A549 (cell line): Measurements from ENCODE around the gene SDHAF2. TPM values are rescaled to one million over a fixed set of nuclear protein-coding genes. Genes with fewer than 3 reads are reported as not detected.

Experiments
- ATAC-seq, 2 experiments: fragments of 200-7000 bp in 1 of 2; fragments of >200 bp in 1 of 2; cut with Nextera tagmentation in 1 of 2; cut with Tn5 transposase in 1 of 2; 3 replicates each; pipeline versions ENCODE4 v1.8.0 to v1.9.1; 2018 to 2020; ENCODE audit warnings: mild to moderate bottlenecking in 1 of 2, moderate library complexity in 1 of 2
- CTCF ChIA-PET: fragments of 300-600 bp; sonication (Branson Sonifier 250); formaldehyde crosslinking; extraction: SDS; loops from one replicate; lab custom pipeline; 2021; ENCODE audit warnings: antibody characterized with exemption, inconsistent platforms; lab: Yijun Ruan, JAX
- POLR2A ChIA-PET: fragments of 350-600 bp; formaldehyde crosslinking; extraction: SDS; loops from one replicate; lab custom pipeline; 2021; ENCODE audit warnings: antibody characterized with exemption, inconsistent platforms; lab: Yijun Ruan, JAX
- DNase-seq, 2 experiments: peaks; one replicate each; pipeline versions ENCODE4 v3.0.0 to v3.0.0-alpha.2; 2011 to 2016; ENCODE audit warnings: low read depth in 1 of 2, low spot score in 1 of 2
- FAIRE-seq: peaks from 2 replicates; lab custom pipeline; 2011; peaks lifted over from hg19 to GRCh38; lab: Jason Lieb, UNC
- H3K27ac ChIP-seq, 2 experiments: fragments of >200 bp; sonication (Bioruptor Twin); formaldehyde crosslinking; 3 replicates each; pipeline ENCODE4 v1.5.1; 2016 to 2017
- H3K4me1 ChIP-seq: fragments of >200 bp; sonication (Bioruptor Twin); formaldehyde crosslinking; 3 replicates; pipeline ENCODE4 v1.6.1; 2016
- H3K4me2 ChIP-seq: fragments of >200 bp; sonication (Bioruptor Twin); formaldehyde crosslinking; 3 replicates; pipeline ENCODE4 v1.6.1; 2016
- H3K4me3 ChIP-seq: fragments of >200 bp; sonication (Bioruptor Twin); formaldehyde crosslinking; 3 replicates; pipeline ENCODE4 v1.5.1; 2016
- H3K9me3 ChIP-seq: fragments of >200 bp; sonication (Bioruptor Twin); formaldehyde crosslinking; 3 replicates; pipeline ENCODE4 v1.6.1; 2016
- BHLHE40 ChIP-seq: IDR thresholded peaks from 2 replicates; pipeline ENCODE4 v1.6.1; 2012; ENCODE audit warnings: low read depth, low read length, inconsistent platforms
- CBX2 ChIP-seq: fragments of 200-600 bp; sonication (generic); IDR thresholded peaks from 2 replicates; pipeline ENCODE4 v1.6.1; 2016; ENCODE audit warnings: low read depth, mild to moderate bottlenecking, borderline replicate concordance
- CHD2 ChIP-seq: fragments of 150-350 bp; IDR thresholded peaks from 2 replicates; pipeline ENCODE4 v1.6.1; 2014; ENCODE audit warnings: low read length; ENCODE audit not compliant: partially characterized antibody
- E2F6 ChIP-seq: IDR thresholded peaks from 2 replicates; pipeline ENCODE4 v1.6.1; 2012; ENCODE audit warnings: low read depth, borderline replicate concordance
- EHF ChIP-seq: fragments of 250-450 bp; sonication (Bioruptor Pico); IDR thresholded peaks from 2 replicates; pipeline ENCODE4 v1.5.0; 2020; ENCODE audit warnings: mild to moderate bottlenecking
- FOXS1 ChIP-seq: fragments of 250-450 bp; sonication (Bioruptor Pico); IDR thresholded peaks from 2 replicates; pipeline ENCODE4 v1.5.0; 2020; ENCODE audit warnings: mild to moderate bottlenecking, moderate library complexity
- GATA3 ChIP-seq: IDR thresholded peaks from 2 replicates; pipeline ENCODE4 v1.6.1; 2012; ENCODE audit warnings: borderline replicate concordance
- HMGXB4 ChIP-seq: fragments of 250-450 bp; sonication (Bioruptor Pico); IDR thresholded peaks from 2 replicates; pipeline ENCODE4 v1.5.0; 2021; ENCODE audit warnings: mild to moderate bottlenecking, moderate library complexity, borderline replicate concordance
- HOXA7 ChIP-seq: fragments of 250-450 bp; sonication (Bioruptor Pico); IDR thresholded peaks from 2 replicates; pipeline ENCODE4 v1.5.0; 2020; ENCODE audit warnings: mild to moderate bottlenecking, moderate library complexity
- HOXB13 ChIP-seq: fragments of 250-450 bp; sonication (Bioruptor Pico); IDR thresholded peaks from 2 replicates; pipeline ENCODE4 v1.5.0; 2020; ENCODE audit warnings: low read depth, mild to moderate bottlenecking, moderate library complexity
- HOXB5 ChIP-seq: fragments of 250-450 bp; sonication (Bioruptor Pico); IDR thresholded peaks from 2 replicates; pipeline ENCODE4 v1.5.0; 2020; ENCODE audit warnings: mild to moderate bottlenecking, moderate library complexity
- JUNB ChIP-seq: fragments of >200 bp; sonication (Bioruptor Twin); formaldehyde crosslinking; IDR thresholded peaks from 2 replicates; pipeline ENCODE4 v1.6.1; 2016
- KDM1A ChIP-seq: fragments of 200-600 bp; sonication (generic); IDR thresholded peaks from 2 replicates; pipeline ENCODE4 v1.6.1; 2016; ENCODE audit warnings: low read depth, mild to moderate bottlenecking
- KDM5A ChIP-seq: fragments of 200-600 bp; sonication (generic); IDR thresholded peaks from 2 replicates; pipeline ENCODE4 v1.6.1; 2016; ENCODE audit warnings: antibody characterized with exemption, mild to moderate bottlenecking
- MAFK ChIP-seq: fragments of 450-650 bp; IDR thresholded peaks from 2 replicates; pipeline ENCODE4 v1.6.1; 2014; ENCODE audit not compliant: partially characterized antibody
- MAX ChIP-seq: IDR thresholded peaks from 2 replicates; pipeline ENCODE4 v1.6.1; 2012
- MAZ ChIP-seq: fragments of 150-350 bp; IDR thresholded peaks from 2 replicates; pipeline ENCODE4 v1.6.1; 2014; ENCODE audit warnings: antibody characterized with exemption, low read depth, low read length, borderline replicate concordance
- NFE2L2 ChIP-seq: fragments of 150-350 bp; conservative IDR thresholded peaks from 2 replicates; pipeline ENCODE4 v1.6.1; 2014; ENCODE audit warnings: low read length
- NR3C1 ChIP-seq: fragments of >200 bp; sonication (Bioruptor Twin); formaldehyde crosslinking; IDR thresholded peaks from 3 replicates; pipeline ENCODE4 v1.6.1; 2017
- PHF8 ChIP-seq: fragments of 200-600 bp; sonication (generic); IDR thresholded peaks from 2 replicates; pipeline ENCODE4 v1.6.1; 2016; ENCODE audit warnings: low read depth, mild to moderate bottlenecking, antibody characterized with exemption, moderate library complexity, borderline replicate concordance
- RCOR1 ChIP-seq: fragments of 150-350 bp; IDR thresholded peaks from 2 replicates; pipeline ENCODE4 v1.6.1; 2014; ENCODE audit warnings: antibody characterized with exemption, low read length, low read depth
- ZNF302 ChIP-seq: fragments of 250-450 bp; sonication (Bioruptor Pico); IDR thresholded peaks from 2 replicates; pipeline ENCODE4 v1.9.0; 2021; ENCODE audit warnings: inconsistent platforms, mild to moderate bottlenecking, moderate library complexity
- WGBS: methylation state at CpG from one replicate; pipeline ENCODE4 v1.1.6; 2017; ENCODE audit errors: missing lambda C conversion rate; 5-methylcytosine and 5-hydroxymethylcytosine counted together
- polyA plus RNA-seq, 4 experiments: library from polyadenylated mRNA; depleted of rRNA in 3 of 4; stranded (reverse); fragments of >200 nt; fragmentation: RNase III in 1 of 4; extraction: RNeasy Plus Mini Kit Qiagen cat#74134 plus additional on column Dnase treatment in 1 of 4; gene quantifications; 2 replicates in 3 of 4; 3 replicates in 1 of 4; pipeline ENCODE4 v1.2.3, GENCODE V29; 2011 to 2017
- TF ChIP-seq, protein P1 (sequence below): fragments of 150-350 bp; IDR thresholded peaks from 2 replicates; pipeline ENCODE4 v1.6.1; 2014; ENCODE audit warnings: low read depth, mild to moderate bottlenecking, low read length
- TF ChIP-seq, protein P2 (sequence below): fragments of 200-600 bp; sonication (generic); IDR thresholded peaks from 2 replicates; pipeline ENCODE4 v1.6.1; 2016; ENCODE audit warnings: antibody characterized with exemption, mild to moderate bottlenecking, moderate library complexity
- TF ChIP-seq, protein P3 (sequence below): fragments of >200 bp; sonication (Bioruptor Twin); formaldehyde crosslinking; IDR thresholded peaks from 3 replicates; pipeline ENCODE4 v1.6.1; 2016

Gene SDHAF2
- polyA plus RNA-seq, 2 of the 4 experiments (the other 2 are of a cell fraction) = 44.4 to 76.4 TPM

DNA sequence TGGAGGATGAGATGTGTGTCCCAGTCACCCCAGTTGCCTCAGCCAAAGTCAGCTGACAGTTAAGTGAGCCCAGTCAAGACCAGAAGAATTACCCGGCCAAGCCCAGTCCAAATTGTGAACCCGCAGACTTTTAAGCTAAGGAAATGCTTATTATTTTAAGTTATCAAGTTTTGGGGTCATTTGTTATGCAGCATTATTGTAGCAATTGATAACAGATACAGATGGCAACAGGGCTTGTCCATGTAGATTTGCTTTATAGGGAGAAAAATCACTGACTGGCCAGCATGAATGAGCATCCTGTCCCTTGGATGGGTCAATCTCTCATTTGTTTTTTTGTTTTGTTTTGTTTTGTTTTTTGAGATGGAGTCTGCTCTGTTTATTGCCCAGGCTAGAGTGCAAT is 22.9 kb downstream of the SDHAF2 start:
- Histone ChIP-seq H3K9me3 (no peaks in the 10 kb centered on the region), H3K4me3 (no peak overlapping the region), H3K4me2 (no peak overlapping the region), H3K27ac (no peak overlapping the region), H3K4me1 (no peaks in the 10 kb centered on the region)
- WGBS = 98% methylated on average over 2 of the region's 2 CpGs
- ATAC-seq = no peak
- ChIA-PET POLR2A (no interaction called here), CTCF (interaction anchor here (1.0 to 7.9 kb wide), 5 partner anchors 11 to 294 kb away, joined by 3 to 128 read pairs (median 4); a partner anchor contains a TSS)
- DNase-seq = no peak
- no peak for FAIRE-seq
- TF ChIP-seq E2F6 (no peak), NFE2L2 (no peak), HOXA7 (CRISPR knock-in tag) (no peak), MAFK (no peak), CHD2 (no peak), EHF (CRISPR knock-in tag) (no peak), ZNF302 (CRISPR knock-in tag) (no peak), MAZ (no peak), GATA3 (no peak), RCOR1 (no peak), HOXB13 (CRISPR knock-in tag) (no peak), FOXS1 (CRISPR knock-in tag) (no peak)
- TF ChIP-seq, protein P1, sequence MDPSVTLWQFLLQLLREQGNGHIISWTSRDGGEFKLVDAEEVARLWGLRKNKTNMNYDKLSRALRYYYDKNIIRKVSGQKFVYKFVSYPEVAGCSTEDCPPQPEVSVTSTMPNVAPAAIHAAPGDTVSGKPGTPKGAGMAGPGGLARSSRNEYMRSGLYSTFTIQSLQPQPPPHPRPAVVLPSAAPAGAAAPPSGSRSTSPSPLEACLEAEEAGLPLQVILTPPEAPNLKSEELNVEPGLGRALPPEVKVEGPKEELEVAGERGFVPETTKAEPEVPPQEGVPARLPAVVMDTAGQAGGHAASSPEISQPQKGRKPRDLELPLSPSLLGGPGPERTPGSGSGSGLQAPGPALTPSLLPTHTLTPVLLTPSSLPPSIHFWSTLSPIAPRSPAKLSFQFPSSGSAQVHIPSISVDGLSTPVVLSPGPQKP = no peak
- TF ChIP-seq, protein P2, sequence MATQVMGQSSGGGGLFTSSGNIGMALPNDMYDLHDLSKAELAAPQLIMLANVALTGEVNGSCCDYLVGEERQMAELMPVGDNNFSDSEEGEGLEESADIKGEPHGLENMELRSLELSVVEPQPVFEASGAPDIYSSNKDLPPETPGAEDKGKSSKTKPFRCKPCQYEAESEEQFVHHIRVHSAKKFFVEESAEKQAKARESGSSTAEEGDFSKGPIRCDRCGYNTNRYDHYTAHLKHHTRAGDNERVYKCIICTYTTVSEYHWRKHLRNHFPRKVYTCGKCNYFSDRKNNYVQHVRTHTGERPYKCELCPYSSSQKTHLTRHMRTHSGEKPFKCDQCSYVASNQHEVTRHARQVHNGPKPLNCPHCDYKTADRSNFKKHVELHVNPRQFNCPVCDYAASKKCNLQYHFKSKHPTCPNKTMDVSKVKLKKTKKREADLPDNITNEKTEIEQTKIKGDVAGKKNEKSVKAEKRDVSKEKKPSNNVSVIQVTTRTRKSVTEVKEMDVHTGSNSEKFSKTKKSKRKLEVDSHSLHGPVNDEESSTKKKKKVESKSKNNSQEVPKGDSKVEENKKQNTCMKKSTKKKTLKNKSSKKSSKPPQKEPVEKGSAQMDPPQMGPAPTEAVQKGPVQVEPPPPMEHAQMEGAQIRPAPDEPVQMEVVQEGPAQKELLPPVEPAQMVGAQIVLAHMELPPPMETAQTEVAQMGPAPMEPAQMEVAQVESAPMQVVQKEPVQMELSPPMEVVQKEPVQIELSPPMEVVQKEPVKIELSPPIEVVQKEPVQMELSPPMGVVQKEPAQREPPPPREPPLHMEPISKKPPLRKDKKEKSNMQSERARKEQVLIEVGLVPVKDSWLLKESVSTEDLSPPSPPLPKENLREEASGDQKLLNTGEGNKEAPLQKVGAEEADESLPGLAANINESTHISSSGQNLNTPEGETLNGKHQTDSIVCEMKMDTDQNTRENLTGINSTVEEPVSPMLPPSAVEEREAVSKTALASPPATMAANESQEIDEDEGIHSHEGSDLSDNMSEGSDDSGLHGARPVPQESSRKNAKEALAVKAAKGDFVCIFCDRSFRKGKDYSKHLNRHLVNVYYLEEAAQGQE = no peak

DNA sequence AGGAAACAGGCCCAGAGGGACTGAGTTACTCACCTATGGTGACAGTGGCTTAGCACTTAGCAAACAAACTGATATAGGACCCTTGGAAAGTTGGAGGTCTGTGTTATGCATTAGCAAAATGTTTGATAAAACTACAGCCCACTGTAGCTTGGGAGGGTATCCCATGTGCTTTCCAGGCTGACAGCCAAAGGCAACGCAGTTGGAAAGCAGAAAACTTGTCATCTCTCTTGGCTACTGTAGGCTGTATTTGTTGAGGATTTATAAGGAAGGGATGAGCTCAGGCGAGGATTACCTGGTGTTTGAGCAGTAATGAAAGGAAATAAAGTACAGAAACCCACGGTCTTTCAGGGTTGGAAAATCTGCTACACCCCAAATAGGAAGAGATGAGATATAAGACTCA is 23.8 kb downstream of the SDHAF2 start:
- Histone ChIP-seq H3K4me1 (no peaks in the 10 kb centered on the region), H3K27ac (no peak overlapping the region), H3K4me3 (no peak overlapping the region), H3K4me2 (no peak overlapping the region), H3K9me3 (no peaks in the 10 kb centered on the region)
- POLR2A ChIA-PET = no interaction called here
- DNase-seq (no peak), ATAC-seq (no peak), FAIRE-seq (no peak)
- CTCF ChIA-PET = interaction anchor here (0.9 to 6.2 kb wide), 3 partner anchors 10 to 26 kb away, joined by 3 to 42 read pairs (median 4); a partner anchor contains a TSS
- WGBS = 85% methylated on average over 3 of the region's 3 CpGs
- TF ChIP-seq, protein P3, sequence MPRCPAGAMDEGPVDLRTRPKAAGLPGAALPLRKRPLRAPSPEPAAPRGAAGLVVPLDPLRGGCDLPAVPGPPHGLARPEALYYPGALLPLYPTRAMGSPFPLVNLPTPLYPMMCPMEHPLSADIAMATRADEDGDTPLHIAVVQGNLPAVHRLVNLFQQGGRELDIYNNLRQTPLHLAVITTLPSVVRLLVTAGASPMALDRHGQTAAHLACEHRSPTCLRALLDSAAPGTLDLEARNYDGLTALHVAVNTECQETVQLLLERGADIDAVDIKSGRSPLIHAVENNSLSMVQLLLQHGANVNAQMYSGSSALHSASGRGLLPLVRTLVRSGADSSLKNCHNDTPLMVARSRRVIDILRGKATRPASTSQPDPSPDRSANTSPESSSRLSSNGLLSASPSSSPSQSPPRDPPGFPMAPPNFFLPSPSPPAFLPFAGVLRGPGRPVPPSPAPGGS = no peak
- TF ChIP-seq JUNB (no peak), KDM5A (no peak), HOXB5 (no peak), PHF8 (no peak), HMGXB4 (CRISPR knock-in tag) (no peak), MAX (no peak), CBX2 (no peak), BHLHE40 (no peak), NR3C1 (no peak), HOXA7 (CRISPR knock-in tag) (no peak), KDM1A (no peak)
- TF ChIP-seq, protein P1 = no peak
